SKM-1 treated with dmso at 0.1 percent for 144 hours (cell line): Measurements from ENCODE around the gene H6PD.
"Not testable (repeated sequence)": the region's sequence is repeated elsewhere in the genome, so short reads cannot be mapped to it uniquely, and the experiment has no call there.

Experiments used
- DNase-seq: peaks from one replicate; lab custom pipeline; 2025; ENCODE audit not compliant: unreplicated experiment; lab: John Stamatoyannopoulos, UW

H6PD gene

GRCh38 chr1:9295884-9296283, 61.3 kb downstream of the H6PD start:
- no peak for DNase-seq

DNA sequence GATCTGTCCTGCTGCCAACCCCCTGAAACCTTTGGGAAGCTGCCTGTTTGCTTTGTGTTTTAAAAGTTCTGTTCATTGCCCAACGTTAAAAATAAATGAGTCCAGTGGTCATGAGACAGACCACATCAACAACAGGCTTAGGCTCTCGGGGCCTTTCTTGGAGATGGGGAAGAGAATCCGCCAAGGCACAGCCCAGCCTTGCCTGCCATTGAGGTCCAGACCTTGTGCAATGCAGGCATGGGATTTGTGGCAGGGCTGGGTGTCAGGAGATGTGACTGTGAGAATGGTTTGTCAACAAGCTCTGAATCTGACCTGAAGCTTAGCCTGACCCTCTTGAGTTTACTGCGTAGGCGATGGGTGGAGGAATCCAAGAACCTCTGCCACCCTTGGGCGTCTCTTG, 62.3 kb downstream of the H6PD start:
- DNase-seq, result no peak

DNA sequence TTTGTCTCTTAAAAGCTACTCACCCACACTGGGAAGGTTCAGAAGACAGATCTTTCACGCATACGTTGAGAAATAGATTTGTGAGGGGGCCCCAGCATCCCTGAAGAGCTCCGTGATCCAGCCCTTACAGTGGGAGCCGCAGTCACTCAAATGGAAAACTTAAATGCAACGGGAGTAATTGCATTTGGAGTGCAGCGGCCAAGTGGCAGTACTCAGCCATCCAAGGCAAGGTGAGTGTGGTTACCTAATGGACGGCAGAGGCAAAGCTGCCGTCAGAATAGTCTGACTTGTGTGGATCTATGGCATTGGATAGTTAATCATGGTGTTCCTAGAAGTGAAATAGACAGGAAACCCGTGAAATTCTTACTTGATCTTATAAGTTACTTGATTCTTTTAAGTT, 63.3 kb downstream of the H6PD start:
- no peak for DNase-seq

- DNase-seq, result no peak
Observed at GRCh38 chr1:9298282-9298681, 63.7 kb downstream of the H6PD start.

- not testable (repeated sequence) for DNase-seq
Observed at GRCh38 chr1:9299571-9300541, 65.3 kb downstream of the H6PD start.

- no peak for DNase-seq
Observed at GRCh38 chr1:9300573-9300972, 66.0 kb downstream of the H6PD start.

DNA sequence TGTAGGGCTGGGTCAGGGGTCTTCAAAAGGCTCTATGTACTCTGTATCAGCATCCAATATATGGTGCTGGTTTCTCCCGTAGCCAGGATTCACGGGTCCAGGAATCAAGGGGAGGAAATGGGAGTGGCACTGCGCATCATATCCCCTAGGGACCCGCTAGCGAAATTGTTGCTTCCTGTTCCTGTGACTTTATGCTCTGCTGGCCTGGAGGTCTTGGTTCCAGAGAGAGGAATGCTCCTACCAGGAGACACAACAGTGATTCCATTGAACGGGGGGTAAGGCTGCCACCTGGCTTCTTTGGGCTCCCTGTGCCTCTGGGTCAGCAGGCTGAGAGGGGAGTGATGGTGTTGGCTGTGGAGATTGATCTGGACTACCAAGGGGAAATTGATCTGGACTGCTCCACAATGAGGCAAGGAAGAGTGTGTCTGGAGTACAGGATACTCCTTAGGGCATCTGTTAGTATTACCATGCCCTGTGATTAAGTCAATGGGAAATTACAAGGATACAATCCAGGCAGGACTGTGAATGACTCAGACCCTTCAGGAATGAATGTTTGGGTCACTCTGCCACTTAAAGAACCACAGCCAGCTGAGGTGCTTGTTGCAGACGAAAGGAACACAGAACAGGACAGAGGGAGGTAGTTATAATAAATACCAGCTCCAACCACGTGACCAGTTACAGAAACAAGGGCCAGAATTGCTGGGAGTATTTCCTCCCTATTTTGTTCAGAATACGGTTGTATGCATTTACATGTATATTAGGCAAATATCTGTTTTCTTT, 68.4 kb downstream of the H6PD start:
- no peak for DNase-seq

- DNase-seq, result no peak
Observed at GRCh38 chr1:9303916-9304315, 69.3 kb downstream of the H6PD start.

DNA sequence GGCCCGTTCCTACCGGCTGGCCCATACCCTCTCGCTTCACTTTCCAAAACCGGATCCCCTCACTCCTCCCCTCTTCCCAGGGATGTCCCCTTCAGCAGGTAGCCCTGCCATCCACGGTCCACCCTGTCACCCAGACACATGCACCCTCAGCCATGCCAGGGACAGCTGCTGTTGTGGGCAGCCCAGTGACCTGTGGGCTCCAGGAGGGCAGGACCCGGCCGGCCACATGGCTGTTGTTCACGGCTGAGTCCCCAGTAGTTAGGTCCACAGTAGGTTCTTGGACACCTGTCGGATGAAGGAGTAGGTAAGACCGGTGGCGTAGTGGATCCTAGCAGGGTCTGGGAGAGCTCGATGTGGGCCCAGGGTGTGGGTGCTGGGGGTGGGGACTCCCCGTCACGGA, 70.6 kb downstream of the H6PD start:
- DNase-seq, result no peak

GRCh38 chr1:9306006-9306405, 71.4 kb downstream of the H6PD start:
- no peak for DNase-seq

- DNase-seq, result no peak
Observed at GRCh38 chr1:9307303-9307702, 72.7 kb downstream of the H6PD start.

DNA sequence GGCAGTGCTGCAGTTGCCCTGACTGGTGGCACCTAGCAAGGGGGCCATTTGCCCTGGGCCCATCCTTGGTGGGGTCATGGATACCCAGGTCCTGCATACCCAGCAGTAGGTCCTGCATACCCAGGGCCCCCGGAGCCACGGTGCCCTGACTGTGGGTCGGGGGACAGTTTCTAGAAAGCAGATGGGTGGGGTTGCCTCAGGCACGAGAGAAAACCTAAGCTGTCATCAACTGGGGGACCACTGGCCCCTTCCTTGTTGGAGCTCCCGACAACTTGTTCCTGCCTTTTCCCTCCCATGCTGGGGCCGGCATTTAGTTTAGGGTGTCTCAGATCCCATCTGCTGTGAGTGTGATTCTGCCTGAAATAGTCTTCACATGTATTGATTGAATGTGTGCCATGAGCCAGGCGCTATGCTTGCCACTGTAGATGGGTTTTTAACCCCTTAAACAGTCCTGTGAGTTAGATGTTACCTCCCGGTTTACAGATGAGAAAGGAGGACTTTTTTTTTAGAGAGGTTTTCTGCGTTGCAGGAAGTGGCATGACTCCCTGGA, 73.7 kb downstream of the H6PD start:
- no peak for DNase-seq

GRCh38 chr1:9309080-9309479, 74.5 kb downstream of the H6PD start:
- DNase-seq, result no peak

DNA sequence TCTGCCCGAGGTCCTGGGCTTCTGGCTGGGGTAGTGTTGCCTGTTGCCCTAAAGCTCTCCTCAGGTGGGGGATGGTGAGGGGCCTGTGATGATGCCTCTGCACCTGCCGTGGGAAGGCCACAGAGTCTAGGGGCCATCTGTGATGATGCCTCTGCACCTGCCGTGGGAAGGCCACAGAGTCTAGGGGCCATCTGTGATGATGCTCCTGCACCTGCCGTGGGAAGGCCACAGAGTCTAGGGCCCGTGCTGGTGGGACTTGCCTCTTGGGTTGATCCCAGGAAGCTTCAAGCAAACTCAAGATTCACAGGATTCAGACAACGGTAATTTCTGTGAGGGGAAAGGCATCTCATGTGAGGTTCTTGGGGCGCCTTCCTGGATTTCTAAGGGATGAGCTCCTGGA, 75.4 kb downstream of the H6PD start:
- DNase-seq, result no peak

GRCh38 chr1:9311029-9311428, 76.5 kb downstream of the H6PD start:
- no peak for DNase-seq

DNA sequence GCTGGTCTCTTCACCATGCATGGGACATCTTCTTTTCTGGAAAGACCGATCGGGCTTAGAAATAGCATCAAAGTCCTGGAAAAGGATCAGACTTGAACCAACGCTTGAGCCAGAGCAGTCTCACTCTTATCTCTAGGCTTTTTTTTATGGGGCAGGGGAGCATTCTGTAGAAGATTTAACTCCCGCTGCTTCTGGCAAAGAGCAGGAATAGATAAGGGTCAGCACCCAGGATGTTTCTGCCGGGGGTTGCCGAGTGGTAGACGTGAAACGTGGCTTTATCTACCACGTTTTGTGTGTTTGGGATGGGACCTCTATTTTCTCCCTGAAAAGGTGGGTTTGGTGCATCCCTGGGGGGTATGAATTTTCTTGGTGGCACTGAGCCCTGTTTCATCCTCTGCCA, 76.9 kb downstream of the H6PD start:
- DNase-seq, result no peak

DNA sequence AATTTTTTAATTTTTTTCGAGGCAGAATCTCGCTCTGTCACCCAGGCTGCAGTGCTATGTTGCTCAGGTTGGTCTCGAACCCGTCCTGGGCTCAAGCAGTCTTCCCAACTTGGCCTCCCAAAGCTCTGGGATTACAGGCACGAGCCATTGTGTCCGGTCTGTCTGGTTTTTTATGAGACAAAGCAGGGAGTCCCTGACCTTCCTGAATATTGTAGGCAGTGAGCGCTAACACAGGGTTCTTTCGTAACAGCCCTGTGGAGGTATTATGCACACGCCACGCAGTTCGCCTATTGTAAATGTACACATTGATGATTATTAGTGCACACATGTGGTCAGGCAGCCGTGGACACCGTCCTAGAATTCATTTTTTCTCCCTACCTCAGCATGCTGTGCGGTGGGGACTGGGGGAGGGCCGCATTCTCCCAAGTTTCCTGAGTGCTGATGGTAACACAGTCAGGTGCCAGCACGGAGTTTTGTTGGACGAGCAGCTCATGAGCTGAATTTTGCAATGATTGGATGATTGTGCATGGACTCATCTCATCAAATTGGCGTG, 77.7 kb downstream of the H6PD start:
- DNase-seq, result no peak

DNA sequence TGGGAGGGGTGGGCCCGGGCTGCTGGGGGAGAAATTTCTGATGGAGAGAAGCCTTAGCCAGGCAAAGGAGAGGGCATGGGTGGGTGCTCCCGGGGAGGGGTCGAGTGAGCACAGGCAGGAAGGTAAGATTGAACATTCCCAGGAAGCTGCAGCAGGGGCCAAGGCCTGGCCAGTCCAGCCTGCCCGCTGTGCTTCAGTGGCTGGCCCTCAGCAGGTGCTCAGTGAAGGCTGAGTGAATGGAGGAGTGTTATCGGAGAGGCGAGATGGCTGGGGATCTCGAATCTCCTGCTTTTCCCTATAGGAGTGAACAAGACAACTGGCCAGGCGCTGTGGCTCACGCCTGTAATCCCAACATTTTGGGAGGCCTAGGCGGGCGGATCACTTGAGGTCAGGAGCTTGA, 79.0 kb downstream of the H6PD start:
- no peak for DNase-seq

GRCh38 chr1:9314111-9314510, 79.5 kb downstream of the H6PD start:
- DNase-seq, result no peak

DNA sequence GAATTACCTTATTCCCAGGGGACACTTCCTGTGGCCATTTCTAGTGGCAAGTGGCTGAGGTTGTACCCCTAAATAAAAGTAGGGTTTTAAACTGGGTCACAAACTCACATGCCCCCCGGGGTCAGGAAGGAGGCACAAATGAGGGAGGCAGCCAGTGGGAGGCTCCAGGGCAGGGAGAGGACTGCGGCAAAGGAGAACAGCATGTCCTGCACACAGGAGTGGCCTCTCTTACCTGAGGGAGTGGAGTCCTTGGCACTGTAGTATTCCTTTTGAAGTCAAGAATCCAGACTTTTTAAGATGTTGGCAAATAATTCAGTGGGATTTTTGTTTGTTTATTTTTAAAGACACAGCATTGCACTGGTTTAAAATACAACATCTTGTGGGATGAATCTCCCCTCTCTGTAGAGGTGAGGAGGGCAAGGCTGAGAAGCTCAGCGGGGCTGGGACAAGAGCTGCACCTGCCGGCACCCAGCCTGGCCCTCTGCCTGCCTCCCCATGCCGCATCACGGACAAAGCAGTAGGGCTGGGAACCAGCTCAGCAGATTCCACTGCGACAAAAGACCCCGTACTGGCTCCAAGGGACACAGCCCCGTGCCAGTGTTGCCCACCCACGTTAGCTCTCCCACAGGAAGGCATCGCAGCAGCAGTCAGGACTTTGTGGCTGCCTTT, 80.3 kb downstream of the H6PD start:
- no peak for DNase-seq
